Activated CD8-positive, alpha-beta T cell treated with anti-CD3 and anti-CD28 coated beads for 36 hours (primary cell): Measurements from ENCODE around the gene C2orf68. TPM values are rescaled to one million over a fixed set of nuclear protein-coding genes. Genes with fewer than 3 reads are reported as not detected.
"Not testable (repeated sequence)": the region's sequence is repeated elsewhere in the genome, so short reads cannot be mapped to it uniquely, and the experiment has no call there.

Source experiments
- ATAC-seq: fragments of 200-7000 bp; cut with Tn5 transposase; one replicate; pipeline ENCODE4 v1.10.0; 2021; ENCODE audit warnings: mild to moderate bottlenecking, moderate library complexity
- CTCF ChIA-PET: fragments of 350-600 bp; sonication (Branson Sonifier 250); formaldehyde crosslinking; loops from one replicate; lab custom pipeline; 2021; ENCODE audit warnings: antibody characterized with exemption; lab: Charles Lee
- POLR2A ChIA-PET: fragments of 350-600 bp; sonication (Branson Sonifier 250); formaldehyde crosslinking; loops from one replicate; lab custom pipeline; 2021; ENCODE audit warnings: antibody characterized with exemption; lab: Charles Lee
- DNase-seq: peaks from one replicate; pipeline ENCODE4 v3.0.0-alpha.2; 2020
- H3K27ac Mint-ChIP-seq: one replicate; pipeline ENCODE4 v1.8.0; 2021; ENCODE audit warnings: mild to moderate bottlenecking, mixed read lengths
- H3K27me3 Mint-ChIP-seq: one replicate; pipeline ENCODE4 v1.8.0; 2021; ENCODE audit warnings: mixed read lengths
- H3K36me3 Mint-ChIP-seq: one replicate; pipeline ENCODE4 v1.8.0; 2021; ENCODE audit warnings: low read depth, mixed read lengths
- H3K4me1 Mint-ChIP-seq: one replicate; pipeline ENCODE4 v1.8.0; 2021; ENCODE audit warnings: low read depth, mixed read lengths
- H3K4me3 Mint-ChIP-seq: one replicate; pipeline ENCODE4 v1.8.0; 2021; ENCODE audit warnings: mild to moderate bottlenecking, moderate library complexity, mixed read lengths
- H3K9me3 Mint-ChIP-seq: one replicate; pipeline ENCODE4 v1.8.0; 2021; ENCODE audit warnings: mixed read lengths
- CTCF ChIP-seq: fragments of 200-600 bp; IDR thresholded peaks from one replicate; pipeline ENCODE4 v1.8.0; 2022; ENCODE audit warnings: antibody characterized with exemption, mild to moderate bottlenecking
- intact Hi-C: fragments of 100-400 bp; cut with micrococcal nuclease; formaldehyde crosslinking; loops from one replicate; pipeline ENCODE4 v1.10.0; 2022
- total RNA-seq, 2 experiments: library from RNA; stranded (reverse); gene quantifications; one replicate each; pipeline ENCODE4 v1.2.3, GENCODE V29; 2021

The C2orf68 gene
- total RNA-seq, 2 experiments from 2014 or later: 25.4 to 29.1 TPM

GRCh38 chr2:85659324-85659981 is 47.6 kb upstream of the C2orf68 start:
- H3K9me3 Mint-ChIP-seq: no peaks in the 10 kb centered on the region
- H3K27me3 Mint-ChIP-seq: no peaks in the 10 kb centered on the region
- intact Hi-C loops: no loop called here
- H3K4me1 Mint-ChIP-seq: no peaks in the 10 kb centered on the region
- peaks cover 7% of the 10 kb centered on the region for H3K36me3 Mint-ChIP-seq
- POLR2A ChIA-PET: interaction anchor here (0.6 to 1.0 kb wide), 2 partner anchors 11 to 332 kb away, joined by 3 to 4 read pairs; no protein-coding TSS in a partner anchor
- CTCF ChIA-PET: interaction anchor here (0.7 to 6.7 kb wide), 7 partner anchors 10 to 90 kb away, joined by 3 to 39 read pairs (median 7); no protein-coding TSS in a partner anchor
- no peak for TF ChIP-seq CTCF
- ATAC-seq: no peak
- H3K27ac Mint-ChIP-seq: no peak overlapping the region
- no peak for DNase-seq
- no peak overlapping the region for H3K4me3 Mint-ChIP-seq

DNA sequence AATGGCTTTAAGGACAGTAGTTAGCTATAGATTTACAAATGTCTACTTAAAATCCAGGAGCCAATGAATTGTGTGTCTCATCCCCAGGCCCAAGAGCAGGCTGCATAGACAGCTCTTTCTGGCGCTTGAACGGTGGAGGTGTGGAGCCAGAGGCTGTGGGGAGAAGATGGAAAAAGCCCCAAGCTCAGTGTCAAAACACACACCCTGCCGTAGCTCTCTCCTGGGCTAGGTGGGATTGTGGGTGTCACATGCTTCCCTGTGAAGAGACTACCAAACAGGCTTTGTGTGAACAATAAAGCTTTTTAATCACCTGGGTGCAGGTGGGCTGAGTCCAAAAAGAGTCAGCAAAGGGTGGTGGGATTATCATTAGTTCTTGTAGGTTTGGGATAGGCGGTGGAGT is 45.5 kb upstream of the C2orf68 start:
- H3K4me1 Mint-ChIP-seq, intact Hi-C loops, DNase-seq, ATAC-seq, H3K9me3 Mint-ChIP-seq, POLR2A ChIA-PET, H3K27me3 Mint-ChIP-seq, H3K4me3 Mint-ChIP-seq, H3K27ac Mint-ChIP-seq: not testable (repeated sequence)
- CTCF ChIA-PET: interaction anchor here (6.7 kb wide), 1 partner anchor 21 kb away, joined by 39 read pairs; no protein-coding TSS in a partner anchor
- H3K36me3 Mint-ChIP-seq: peaks cover 12% of the 10 kb centered on the region

DNA sequence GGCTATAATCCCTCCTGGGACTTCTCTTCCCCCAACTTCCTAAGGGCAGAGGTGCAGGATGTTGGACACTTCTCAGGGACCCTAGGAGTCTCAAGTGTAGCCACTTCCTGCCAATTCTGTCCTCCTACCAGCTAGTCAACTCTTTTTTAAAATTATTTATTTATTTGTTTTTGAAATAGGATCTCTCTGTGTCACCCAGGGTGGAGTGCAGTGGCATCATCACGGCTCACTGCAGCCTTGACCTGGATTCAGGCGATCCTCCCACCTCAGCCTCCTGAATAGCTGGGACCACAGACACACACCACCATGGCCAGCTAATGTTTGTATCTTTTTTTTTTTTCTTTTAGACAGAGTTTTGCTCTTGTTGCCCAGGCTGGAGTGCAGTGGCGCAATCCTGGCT is 44.6 kb upstream of the C2orf68 start:
- no peaks in the 10 kb centered on the region for H3K4me1 Mint-ChIP-seq
- ATAC-seq (no peak), DNase-seq (no peak)
- intact Hi-C loops: no loop called here
- TF ChIP-seq CTCF: no peak
- POLR2A ChIA-PET: no interaction called here
- H3K36me3 Mint-ChIP-seq: peaks cover 18% of the 10 kb centered on the region
- H3K4me3 Mint-ChIP-seq: no peak overlapping the region
- CTCF ChIA-PET: interaction anchor here (6.7 kb wide), 1 partner anchor 20 kb away, joined by 39 read pairs; no protein-coding TSS in a partner anchor
- H3K27ac Mint-ChIP-seq: no peak overlapping the region
- H3K9me3 Mint-ChIP-seq: no peaks in the 10 kb centered on the region
- no peaks in the 10 kb centered on the region for H3K27me3 Mint-ChIP-seq

- ChIA-PET POLR2A (interaction anchor here (0.8 kb wide), 1 partner anchor 8 kb away, joined by 3 read pairs; no protein-coding TSS in a partner anchor), CTCF (interaction anchor here (6.7 kb wide), 1 partner anchor 19 kb away, joined by 39 read pairs; no protein-coding TSS in a partner anchor)
- no peaks in the 10 kb centered on the region for H3K27me3 Mint-ChIP-seq
- no peak for TF ChIP-seq CTCF
- no peaks in the 10 kb centered on the region for H3K4me1 Mint-ChIP-seq
- H3K27ac Mint-ChIP-seq: no peak overlapping the region
- no peak overlapping the region for H3K4me3 Mint-ChIP-seq
- H3K36me3 Mint-ChIP-seq: peaks cover 23% of the 10 kb centered on the region
- no peak for ATAC-seq
- no peaks in the 10 kb centered on the region for H3K9me3 Mint-ChIP-seq
- DNase-seq: no peak
- intact Hi-C loops: no loop called here
These were observed 44.1 kb upstream of the C2orf68 start for GRCh38 chr2:85655961-85656417.

- Mint-ChIP-seq H3K9me3 (no peaks in the 10 kb centered on the region), H3K4me1 (no peaks in the 10 kb centered on the region), H3K27ac (no peak overlapping the region), H3K27me3 (no peaks in the 10 kb centered on the region), H3K36me3 (peaks cover 29% of the 10 kb centered on the region), H3K4me3 (no peak overlapping the region)
- intact Hi-C loops: no loop called here
- TF ChIP-seq CTCF: no peak
- ChIA-PET POLR2A (no interaction called here), CTCF (interaction anchor here (0.7 kb wide), 1 partner anchor 17 kb away, joined by 3 read pairs; no protein-coding TSS in a partner anchor)
- ATAC-seq (no peak), DNase-seq (no peak)
These were observed 42.1 kb upstream of the C2orf68 start for GRCh38 chr2:85653996-85654395.
